NT2/D1 (cell line): Measurements from ENCODE around the gene ERBB4.
"Not testable (repeated sequence)": the region's sequence is repeated elsewhere in the genome, so short reads cannot be mapped to it uniquely, and the experiment has no call there.

ENCODE experiments used
- DNase-seq: peaks from one replicate; pipeline ENCODE4 v3.0.0-alpha.2; 2011; ENCODE audit warnings: low read depth, low spot score
- H3K27me3 ChIP-seq: 2 replicates; pipeline ENCODE4 v1.6.0; 2011; ENCODE audit warnings: mild to moderate bottlenecking; ENCODE audit not compliant: insufficient read length, insufficient read depth
- H3K36me3 ChIP-seq: 2 replicates; pipeline ENCODE4 v1.6.1; 2011; ENCODE audit warnings: mild to moderate bottlenecking, low read length, mixed read lengths; ENCODE audit not compliant: insufficient read depth, insufficient read length
- H3K4me1 ChIP-seq: 2 replicates; pipeline ENCODE4 v1.5.1; 2011; ENCODE audit not compliant: insufficient read depth, insufficient read length
- H3K4me3 ChIP-seq: 2 replicates; pipeline ENCODE4 v1.5.1; 2011; ENCODE audit warnings: low read depth; ENCODE audit not compliant: insufficient read length
- H3K9ac ChIP-seq: 2 replicates; pipeline ENCODE4 v1.6.0; 2011; ENCODE audit warnings: low read depth; ENCODE audit not compliant: insufficient read length
- H3K9me3 ChIP-seq: 2 replicates; pipeline ENCODE4 v1.5.1; 2011; ENCODE audit warnings: mild to moderate bottlenecking, low read length; ENCODE audit not compliant: insufficient read depth
- SUZ12 ChIP-seq: IDR thresholded peaks from 2 replicates; pipeline ENCODE4 v1.6.1; 2011; ENCODE audit not compliant: insufficient read length, insufficient read depth; ENCODE audit errors: extremely low read depth
- YY1 ChIP-seq: IDR thresholded peaks from 2 replicates; pipeline ENCODE4 v1.6.1; 2011; ENCODE audit not compliant: insufficient read length, insufficient read depth
- ZNF274 ChIP-seq: IDR thresholded peaks from 2 replicates; pipeline ENCODE4 v1.6.1; 2011; ENCODE audit warnings: mild to moderate bottlenecking, low read depth, low read length

Gene ERBB4

DNA sequence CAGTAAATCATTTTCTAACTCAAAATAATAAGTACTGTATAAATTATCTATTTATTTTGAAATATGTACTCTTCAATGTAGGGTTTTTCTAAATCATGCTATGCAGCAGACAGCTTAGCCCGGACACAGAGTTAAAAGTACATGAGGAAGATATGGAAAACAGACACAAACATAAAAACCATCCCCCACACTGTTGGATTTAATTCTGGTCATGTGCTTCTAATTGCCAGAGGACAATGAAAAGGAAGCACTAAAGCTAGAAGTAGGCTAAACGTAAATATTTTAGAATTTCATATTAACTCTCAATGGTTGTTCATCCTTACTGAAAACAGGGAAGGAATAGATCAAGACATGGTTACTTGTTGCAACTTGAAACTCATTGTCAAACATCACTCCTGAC lies 420.7 kb downstream of the ERBB4 start:
- H3K4me3 ChIP-seq = no peak overlapping the region
- H3K9me3 ChIP-seq = no peaks in the 10 kb centered on the region
- H3K9ac ChIP-seq = no peak overlapping the region
- no peaks in the 10 kb centered on the region for H3K36me3 ChIP-seq
- TF ChIP-seq ZNF274 = no peak
- no peak for TF ChIP-seq SUZ12
- no peak for TF ChIP-seq YY1
- DNase-seq = no peak
- H3K4me1 ChIP-seq = no peaks in the 10 kb centered on the region
- no peaks in the 10 kb centered on the region for H3K27me3 ChIP-seq

DNA sequence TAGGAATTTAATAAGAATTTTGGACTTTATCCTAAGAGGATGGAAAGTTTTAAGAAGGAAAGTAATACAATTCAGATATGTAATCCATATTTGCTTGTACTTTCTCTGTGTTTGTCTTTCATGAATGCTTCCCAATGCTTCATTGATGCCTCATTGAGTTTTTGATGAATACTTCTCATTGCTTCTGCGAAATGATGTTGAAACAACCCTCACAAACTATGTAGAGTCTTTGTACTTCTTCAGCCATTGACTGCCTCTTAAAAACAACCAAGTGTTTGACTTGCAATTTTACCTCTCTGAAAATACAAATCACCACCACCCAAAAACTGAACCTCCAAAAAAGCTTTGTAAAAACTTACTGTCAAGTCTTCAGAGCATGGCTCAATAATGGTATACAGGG lies 424.1 kb downstream of the ERBB4 start:
- H3K4me3 ChIP-seq = no peak overlapping the region
- no peak for DNase-seq
- H3K36me3 ChIP-seq = no peaks in the 10 kb centered on the region

DNA sequence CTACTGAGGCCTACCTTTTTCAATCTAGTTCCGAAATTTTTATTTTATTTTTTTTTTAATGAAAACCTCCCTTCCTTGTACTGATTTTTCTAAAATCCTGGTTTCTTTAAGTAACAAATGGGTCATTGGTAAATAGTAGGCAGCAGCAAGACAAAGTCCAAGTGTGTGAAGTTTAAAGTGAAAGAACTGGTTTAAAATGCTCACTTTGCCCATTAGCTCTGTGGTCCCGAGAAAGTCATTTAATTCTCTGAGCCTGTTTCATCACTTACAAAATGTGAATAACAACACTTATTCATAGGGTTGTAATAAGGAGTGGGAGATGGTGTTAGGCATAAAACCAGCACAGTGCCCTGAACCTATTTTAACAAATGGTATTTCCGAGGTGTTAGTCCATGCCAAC lies 426.2 kb downstream of the ERBB4 start:
- no peaks in the 10 kb centered on the region for H3K36me3 ChIP-seq
- TF ChIP-seq ZNF274 (no peak), YY1 (no peak), SUZ12 (no peak)
- DNase-seq = no peak
- no peaks in the 10 kb centered on the region for H3K9me3 ChIP-seq
- H3K4me1 ChIP-seq = no peaks in the 10 kb centered on the region
- no peak overlapping the region for H3K9ac ChIP-seq
- no peaks in the 10 kb centered on the region for H3K27me3 ChIP-seq
- H3K4me3 ChIP-seq = no peak overlapping the region

More for the DNA sequence above, 424.1 kb downstream of the ERBB4 start:
- no peak for TF ChIP-seq SUZ12
- no peak for TF ChIP-seq YY1
- no peak for TF ChIP-seq ZNF274
- H3K9ac ChIP-seq = no peak overlapping the region
- no peaks in the 10 kb centered on the region for H3K27me3 ChIP-seq
- H3K9me3 ChIP-seq = no peaks in the 10 kb centered on the region
- no peaks in the 10 kb centered on the region for H3K4me1 ChIP-seq

DNA sequence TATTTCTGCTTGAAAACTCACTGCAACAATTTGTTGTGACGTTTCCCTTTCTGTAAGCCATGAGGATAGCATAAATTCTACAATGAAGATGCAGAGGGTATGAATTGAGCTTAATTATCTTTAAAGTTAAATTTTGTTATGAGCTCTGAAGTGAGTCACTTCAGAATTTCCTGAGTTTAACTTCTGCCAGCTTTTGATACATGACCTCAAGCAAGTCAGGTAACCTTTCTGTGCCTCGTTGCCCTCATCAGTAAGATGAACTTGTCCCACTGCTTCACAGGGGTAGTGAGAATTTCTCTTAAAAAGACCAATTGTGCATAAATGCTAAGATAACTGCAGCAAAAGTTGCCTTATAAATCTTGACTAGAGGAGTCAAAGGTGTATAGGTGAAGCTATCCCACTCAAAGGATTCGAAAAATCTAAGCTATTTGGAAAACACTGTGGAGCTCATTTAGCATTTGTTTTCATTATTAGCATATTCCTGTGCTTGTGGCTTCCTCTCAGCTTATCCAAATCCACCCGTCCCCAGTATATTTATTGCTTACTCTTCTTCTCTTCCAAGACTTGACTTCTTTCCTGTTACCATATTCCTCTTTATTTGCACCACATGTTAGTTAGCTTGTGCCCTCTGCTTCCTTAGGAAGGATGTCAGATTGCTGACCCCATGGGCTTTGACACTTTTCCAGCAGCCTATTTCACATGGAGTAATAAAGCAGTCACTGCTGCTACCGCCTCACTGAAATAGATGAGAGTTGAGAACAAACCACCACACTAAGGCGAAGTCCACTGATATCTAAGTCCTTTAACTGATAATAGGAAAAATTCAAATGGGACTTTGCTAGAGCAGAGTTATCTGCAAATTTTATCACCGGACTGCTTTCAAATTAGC lies 428.6 kb downstream of the ERBB4 start:
- H3K4me1 ChIP-seq = no peaks in the 10 kb centered on the region
- H3K9ac ChIP-seq = no peak overlapping the region
- TF ChIP-seq YY1 (no peak), ZNF274 (no peak), SUZ12 (no peak)
- H3K27me3 ChIP-seq = no peaks in the 10 kb centered on the region
- no peak for DNase-seq
- peaks cover 18% of the 10 kb centered on the region; the same call in 1 of the 2 replicates for H3K9me3 ChIP-seq
- H3K4me3 ChIP-seq = no peak overlapping the region
- H3K36me3 ChIP-seq = no peaks in the 10 kb centered on the region

DNA sequence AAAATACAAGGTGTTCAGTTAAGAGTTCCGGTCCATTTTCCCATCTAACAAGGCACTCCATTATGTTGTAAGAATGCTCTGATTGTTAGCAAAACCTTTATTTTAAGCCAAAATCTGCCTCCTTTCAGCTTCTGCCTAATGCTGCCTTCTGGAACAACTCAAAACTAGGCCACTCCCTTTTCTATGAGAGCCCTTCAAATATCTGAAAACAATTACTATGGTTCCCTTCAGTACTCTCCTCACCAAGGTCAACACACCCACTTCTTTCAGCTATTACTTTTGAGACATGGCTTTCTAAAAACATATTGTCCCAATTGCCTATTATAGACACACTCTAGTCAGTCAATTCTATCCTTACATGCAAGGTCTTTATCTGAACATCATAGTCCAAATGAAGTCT lies 429.4 kb downstream of the ERBB4 start:
- TF ChIP-seq YY1 (no peak), SUZ12 (no peak), ZNF274 (no peak)
- no peak overlapping the region for H3K9ac ChIP-seq
- H3K36me3 ChIP-seq = no peaks in the 10 kb centered on the region
- DNase-seq = no peak
- H3K9me3 ChIP-seq = peaks cover 18% of the 10 kb centered on the region; the same call in 1 of the 2 replicates
- no peak overlapping the region for H3K4me3 ChIP-seq
- no peaks in the 10 kb centered on the region for H3K27me3 ChIP-seq
- H3K4me1 ChIP-seq = no peaks in the 10 kb centered on the region

DNA sequence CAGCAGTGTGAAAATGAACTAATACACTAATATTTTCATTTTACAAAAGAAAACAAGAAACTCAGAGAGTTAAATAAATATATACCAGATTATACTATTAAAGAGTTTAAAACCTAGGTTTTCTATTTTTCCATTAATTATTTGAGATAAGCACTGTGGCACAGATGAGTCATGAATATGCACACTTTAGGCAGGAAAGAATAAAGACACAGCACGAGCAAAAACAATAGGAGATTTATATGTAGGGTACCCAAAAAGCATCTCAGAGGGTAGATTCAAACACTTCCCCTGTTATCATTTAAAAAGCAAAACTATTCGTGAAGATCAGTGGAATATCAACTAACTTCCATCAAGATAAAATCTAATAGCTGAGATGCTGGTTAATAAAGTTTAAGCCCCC lies 430.6 kb downstream of the ERBB4 start:
- DNase-seq = no peak
- Histone ChIP-seq H3K27me3 (no peaks in the 10 kb centered on the region), H3K9me3 (peaks cover 18% of the 10 kb centered on the region; the same call in 1 of the 2 replicates), H3K9ac (no peak overlapping the region), H3K4me3 (no peak overlapping the region), H3K4me1 (no peaks in the 10 kb centered on the region), H3K36me3 (no peaks in the 10 kb centered on the region)
- TF ChIP-seq ZNF274 = no peak
- no peak for TF ChIP-seq YY1
- TF ChIP-seq SUZ12 = no peak

DNA sequence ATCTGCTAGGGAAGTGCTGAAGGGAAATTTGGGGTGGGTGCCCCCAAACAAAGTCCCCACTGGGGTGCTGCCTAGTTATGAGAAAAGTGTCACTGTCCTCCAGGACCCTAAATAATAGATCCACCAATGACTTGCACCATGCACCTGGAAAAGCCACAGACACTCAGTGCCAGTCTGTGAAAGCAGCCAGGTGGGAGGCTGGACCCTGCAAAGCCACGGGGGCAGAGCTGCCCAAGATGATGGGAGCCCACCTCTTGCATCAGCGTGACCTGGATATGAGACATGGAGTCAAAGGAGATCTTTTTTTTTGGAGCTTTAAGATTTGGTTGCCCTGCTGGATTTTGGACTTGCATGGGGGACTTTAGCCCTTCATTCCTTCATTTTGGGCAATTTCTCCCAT lies 431.6 kb downstream of the ERBB4 start:
- Histone ChIP-seq H3K36me3 (no peaks in the 10 kb centered on the region), H3K27me3 (no peaks in the 10 kb centered on the region), H3K9ac (no peak overlapping the region), H3K9me3 (peaks cover 18% of the 10 kb centered on the region; the same call in 1 of the 2 replicates), H3K4me3 (no peak overlapping the region), H3K4me1 (no peaks in the 10 kb centered on the region)
- no peak for DNase-seq
- TF ChIP-seq ZNF274 = no peak
- TF ChIP-seq SUZ12 = no peak
- no peak for TF ChIP-seq YY1

DNA sequence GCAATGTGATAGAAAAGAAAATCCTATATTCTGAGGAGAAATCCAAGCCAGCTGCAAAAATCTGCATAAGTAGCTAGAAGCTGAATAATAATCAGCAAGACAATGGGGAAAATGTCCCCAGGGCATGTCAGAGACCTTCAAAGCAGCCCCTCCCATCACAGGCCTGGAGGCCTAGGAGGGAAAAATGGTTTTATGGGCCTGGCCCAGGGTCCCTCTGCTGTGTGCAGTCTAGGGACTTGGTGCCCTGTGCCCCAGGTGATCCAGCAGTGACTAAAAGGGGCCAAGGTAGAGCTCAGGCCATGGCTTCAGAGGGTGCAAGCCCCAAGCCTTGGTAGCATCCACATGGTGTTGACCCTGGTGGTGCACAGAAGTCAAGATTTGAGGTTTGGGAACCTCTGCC lies 432.1 kb downstream of the ERBB4 start:
- not testable (repeated sequence) for DNase-seq, H3K9ac ChIP-seq, H3K27me3 ChIP-seq, H3K4me1 ChIP-seq, H3K36me3 ChIP-seq, H3K4me3 ChIP-seq
- peaks cover 18% of the 10 kb centered on the region; the same call in 1 of the 2 replicates for H3K9me3 ChIP-seq
